Measurements from ENCODE around the gene HLA-DQB2.
"Not testable (repeated sequence)": the region's sequence is repeated elsewhere in the genome, so short reads cannot be mapped to it uniquely, and the experiment has no call there.

HLA-DQB2 gene

DNA sequence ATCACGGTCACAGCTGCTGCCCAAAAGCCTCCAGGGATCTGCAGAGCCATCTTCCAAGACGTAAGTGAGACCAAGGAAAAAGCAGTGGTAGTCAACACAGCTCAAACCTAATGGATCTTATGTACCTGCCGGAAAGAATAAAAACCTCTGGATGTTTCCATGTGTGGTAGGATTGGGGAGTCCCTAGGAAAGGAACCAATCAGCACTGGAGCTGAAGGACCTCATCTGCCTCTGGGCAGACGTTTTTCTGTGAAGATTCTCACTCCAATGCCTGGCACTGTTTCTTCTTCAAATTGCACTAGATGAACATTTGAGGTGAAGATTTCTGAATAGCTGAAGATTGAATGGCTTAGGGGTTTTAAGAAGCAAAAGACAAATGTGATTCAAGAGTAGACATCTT is at the start of gene HLA-DQB2:
TSS of gene HLA-DQB2 (minus strand) at position 112 of the 400 bp plus-strand sequence. CDS start at position 50, 62 bp downstream.
- FAIRE-seq (no peak), DNase-seq (ENCODE audit: low spot score) (no peak)

DNA sequence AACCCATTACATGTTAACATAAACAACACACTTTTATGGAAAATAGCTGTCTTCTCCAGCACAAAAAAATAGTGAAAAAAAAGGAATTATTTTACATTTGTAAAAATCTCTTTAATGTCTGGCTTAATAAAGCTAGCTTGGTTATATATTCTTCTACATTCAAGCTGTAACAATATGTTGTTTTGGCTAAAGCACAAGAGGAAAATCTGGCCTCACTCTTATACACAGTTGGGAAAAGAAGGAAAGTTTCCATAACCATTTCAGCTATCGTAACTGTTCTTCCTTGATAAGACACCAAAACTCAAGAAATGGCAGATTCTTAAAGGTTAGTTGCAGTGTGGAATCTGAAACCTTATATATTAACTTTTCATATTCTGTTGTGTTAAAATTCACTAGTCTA is 45.8 kb upstream of the HLA-DQB2 start:
- no peak for DNase-seq (ENCODE audit: low spot score)
- FAIRE-seq: no peak

DNA sequence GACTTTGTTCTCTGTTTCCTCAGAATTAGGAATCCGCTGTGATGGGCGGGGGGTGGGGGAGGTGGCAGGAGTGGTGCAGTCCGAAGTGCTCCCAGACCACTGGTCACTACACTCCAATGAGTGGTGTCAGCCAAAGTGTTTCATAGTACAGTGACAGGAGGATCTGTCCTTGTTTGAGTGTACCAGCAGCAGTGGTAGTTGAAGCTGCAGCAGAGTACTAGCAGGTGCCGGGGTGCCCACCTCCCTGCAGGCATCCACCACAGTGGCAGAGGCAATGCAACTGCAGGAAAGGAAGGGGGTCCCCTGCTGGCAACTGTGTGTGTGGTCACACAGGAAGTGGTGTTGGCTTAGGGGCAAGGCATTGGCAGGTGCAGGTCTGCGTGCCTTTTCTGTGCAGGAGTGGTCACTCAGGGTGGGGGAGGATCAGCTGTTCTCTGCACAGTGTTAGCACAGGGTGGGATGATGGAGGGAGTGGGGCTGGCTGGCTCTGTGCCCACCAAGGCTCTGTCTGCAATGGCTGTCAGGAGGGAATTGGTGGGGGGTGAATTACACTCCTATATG is 43.8 kb upstream of the HLA-DQB2 start:
- DNase-seq (ENCODE audit: low spot score) (no peak), FAIRE-seq (no peak)

DNA sequence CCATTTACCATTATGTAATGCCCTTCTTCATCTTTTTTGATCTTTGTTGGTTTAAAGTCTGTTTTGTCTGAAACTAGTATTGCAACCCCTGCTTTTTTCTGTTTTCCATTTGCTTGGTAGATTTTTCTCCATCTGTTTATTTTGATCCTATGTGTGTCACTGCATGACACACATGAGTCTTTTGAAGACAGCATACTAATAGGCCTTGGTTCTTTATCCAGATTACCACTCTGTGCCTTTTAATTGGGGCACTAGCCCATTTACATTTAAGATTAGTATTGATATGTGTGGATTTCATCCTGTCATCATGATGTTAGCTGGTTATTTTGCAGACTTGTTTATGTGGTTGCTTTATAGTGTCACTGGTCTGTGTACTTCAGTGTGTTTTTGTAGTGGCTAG is 42.1 kb upstream of the HLA-DQB2 start:
- FAIRE-seq; DNase-seq (ENCODE audit: low spot score): not testable (repeated sequence)

DNA sequence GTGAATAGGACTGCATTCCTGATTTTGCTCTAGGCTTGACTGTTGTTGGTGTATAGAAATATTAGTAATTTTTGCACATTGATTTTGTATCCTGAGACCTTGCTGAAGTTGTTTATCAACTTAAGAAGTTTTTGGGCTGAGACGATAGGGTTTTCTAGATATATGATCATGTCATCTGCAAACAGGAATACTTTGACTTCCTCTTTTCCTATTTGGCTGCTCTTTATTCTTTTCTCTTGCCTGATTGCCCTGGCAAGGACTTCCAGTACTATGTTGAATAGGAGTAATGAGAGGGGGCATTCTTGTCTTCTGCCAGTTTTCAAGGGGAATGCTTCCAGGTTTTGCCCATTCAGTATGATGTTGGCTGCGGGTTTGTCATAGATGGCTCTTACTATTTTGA is 40.1 kb upstream of the HLA-DQB2 start:
- DNase-seq (ENCODE audit: low spot score) (no peak), FAIRE-seq (no peak)

DNA sequence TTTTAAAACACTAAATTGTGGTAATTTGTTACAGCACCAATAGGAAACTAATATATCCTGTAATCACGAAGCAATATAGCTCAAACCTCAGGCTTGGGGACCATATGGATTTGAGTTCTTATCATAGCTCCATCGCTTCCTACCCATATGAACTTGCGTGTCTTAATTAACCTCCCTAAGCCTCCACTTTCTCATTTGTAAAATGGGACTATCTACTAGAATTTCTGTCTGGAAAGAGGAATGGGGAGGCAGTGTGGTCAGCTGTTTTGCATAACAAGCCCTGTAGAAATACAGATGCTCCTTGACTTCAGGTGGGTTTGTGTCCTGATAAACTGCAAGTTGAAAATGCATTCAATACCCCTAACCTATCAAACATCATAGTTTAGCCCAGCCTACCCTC is 36.4 kb upstream of the HLA-DQB2 start:
- FAIRE-seq (no peak), DNase-seq (ENCODE audit: low spot score) (no peak)

DNA sequence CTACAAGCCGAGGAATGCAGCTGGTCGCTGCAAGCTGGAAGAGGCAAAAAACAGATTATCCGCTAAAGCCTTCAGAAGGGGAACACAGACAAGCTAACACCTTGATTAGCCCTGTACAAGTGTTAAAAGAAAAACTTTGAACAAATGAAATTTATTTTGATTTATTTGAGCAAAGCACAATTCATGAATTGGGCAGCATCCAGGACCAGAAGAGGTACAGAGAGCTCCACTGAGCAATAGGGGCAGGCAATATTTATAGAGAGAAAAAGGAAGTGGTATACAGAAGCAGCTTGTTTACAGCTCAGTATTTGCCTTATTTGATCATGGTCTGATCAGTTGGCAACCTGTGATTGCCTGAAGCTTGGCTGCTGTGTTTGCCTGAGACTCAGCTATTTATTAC is 35.8 kb upstream of the HLA-DQB2 start:
- DNase-seq (ENCODE audit: low spot score): no peak
- FAIRE-seq: no peak

DNA sequence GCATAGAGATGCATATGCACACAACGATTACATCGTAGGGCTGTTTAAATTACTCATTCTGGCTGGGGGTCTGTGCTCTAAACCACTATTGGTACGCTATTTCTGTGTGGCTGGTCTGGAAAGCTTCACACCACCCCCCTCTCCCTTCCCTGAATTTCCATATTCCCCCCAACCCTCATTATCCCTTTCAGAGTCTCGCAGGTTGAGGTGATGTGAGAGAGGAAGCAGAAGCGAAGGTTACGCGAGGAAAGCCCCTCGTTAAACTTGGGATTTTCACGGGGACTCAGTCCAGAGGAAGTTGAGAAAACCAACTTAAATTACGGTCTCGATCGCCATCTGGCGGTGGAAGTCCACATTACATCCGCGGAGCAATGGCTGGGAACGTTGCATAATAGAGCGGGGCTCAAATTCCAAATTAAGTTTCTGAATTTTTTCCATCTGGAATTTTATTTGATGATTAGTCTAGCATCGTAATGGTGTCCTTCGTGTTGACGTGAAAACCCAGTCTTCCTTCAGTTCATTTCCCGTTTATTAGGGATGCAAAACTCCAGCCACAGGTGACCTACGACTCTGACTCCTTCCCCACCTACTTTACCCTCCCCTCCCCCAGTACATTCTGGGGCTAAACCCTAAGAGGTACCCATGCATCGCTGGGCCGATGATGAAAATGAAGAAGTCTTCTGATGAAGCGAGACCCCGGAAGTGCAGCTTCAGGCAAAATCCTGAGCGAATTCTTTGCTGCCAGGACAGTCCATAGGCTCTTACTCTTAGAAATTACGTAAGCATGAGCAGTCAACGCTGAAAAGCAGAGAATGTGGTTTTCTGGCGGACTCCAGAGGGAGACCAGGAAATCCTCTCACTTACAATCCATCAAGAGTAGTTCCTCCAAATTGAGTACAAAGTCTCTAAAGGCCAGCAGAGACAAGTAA is 33.8 kb upstream of the HLA-DQB2 start:
- peak; percentile 16 for DNase-seq (ENCODE audit: low spot score)
- FAIRE-seq: peak; percentile 44

DNA sequence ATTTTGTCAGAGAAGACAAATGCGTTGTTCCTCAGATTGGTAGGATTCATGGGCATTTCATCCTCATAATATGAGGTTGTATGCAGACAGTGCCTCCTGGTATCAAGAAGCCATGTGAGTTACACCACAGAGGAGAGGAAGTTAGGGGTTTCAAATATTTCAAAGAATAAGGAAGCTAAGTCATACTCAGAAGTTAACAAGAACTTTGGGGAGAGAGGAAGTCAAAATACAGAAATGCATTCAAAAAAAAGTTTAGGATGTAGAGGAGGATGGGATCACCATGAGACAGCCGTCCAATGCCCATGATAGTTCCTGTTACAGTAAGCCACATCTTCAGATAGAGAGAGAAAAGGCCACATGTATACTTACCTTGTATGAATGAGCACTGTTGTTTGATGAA is 31.2 kb upstream of the HLA-DQB2 start:
- FAIRE-seq: no peak
- DNase-seq (ENCODE audit: low spot score): no peak

DNA sequence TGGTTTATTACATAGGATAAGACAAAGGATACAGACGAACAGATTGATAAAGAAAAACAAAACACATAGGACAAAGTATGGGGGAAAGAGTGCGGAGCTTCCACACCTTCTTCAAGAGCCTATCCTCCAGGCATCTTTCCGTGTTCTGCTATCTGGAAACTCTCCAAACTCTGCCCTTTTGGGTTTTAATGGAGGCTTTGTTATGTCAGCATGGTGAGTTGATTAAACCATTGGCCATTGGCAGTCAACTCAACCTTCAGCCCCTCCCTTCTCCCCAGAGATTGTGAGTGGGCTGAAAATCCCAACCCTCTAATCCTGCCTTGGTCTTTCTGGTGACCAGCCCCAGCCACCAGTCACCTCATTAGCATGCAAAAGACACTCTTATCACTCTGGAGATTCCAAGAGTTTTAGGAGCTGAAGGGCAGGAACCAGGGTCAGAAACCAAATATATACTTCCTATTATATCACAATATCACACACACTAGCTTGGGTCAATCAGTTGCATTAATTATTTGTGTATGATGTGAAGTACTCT is 29.6 kb upstream of the HLA-DQB2 start:
- FAIRE-seq (no peak), DNase-seq (ENCODE audit: low spot score) (no peak)

DNA sequence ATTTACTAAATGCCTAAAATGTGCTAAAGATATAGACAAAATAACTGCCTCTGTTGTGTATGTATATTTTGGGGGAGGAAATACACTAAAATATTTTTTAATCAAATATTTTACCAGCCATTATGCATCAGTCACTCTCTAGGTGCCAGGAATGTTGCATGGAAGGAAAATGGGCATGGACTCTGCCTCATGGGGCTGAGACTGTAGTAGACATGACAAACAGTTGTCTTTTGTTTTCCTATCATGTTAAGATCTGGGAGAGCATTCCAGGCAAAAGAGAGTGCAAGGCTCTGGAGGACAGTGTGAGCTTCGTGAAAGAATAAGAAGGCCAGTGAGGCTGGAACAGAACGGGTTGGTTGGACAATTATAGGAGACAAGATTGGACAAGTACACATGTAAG is 27.0 kb upstream of the HLA-DQB2 start:
- FAIRE-seq (no peak), DNase-seq (ENCODE audit: low spot score) (no peak)

DNA sequence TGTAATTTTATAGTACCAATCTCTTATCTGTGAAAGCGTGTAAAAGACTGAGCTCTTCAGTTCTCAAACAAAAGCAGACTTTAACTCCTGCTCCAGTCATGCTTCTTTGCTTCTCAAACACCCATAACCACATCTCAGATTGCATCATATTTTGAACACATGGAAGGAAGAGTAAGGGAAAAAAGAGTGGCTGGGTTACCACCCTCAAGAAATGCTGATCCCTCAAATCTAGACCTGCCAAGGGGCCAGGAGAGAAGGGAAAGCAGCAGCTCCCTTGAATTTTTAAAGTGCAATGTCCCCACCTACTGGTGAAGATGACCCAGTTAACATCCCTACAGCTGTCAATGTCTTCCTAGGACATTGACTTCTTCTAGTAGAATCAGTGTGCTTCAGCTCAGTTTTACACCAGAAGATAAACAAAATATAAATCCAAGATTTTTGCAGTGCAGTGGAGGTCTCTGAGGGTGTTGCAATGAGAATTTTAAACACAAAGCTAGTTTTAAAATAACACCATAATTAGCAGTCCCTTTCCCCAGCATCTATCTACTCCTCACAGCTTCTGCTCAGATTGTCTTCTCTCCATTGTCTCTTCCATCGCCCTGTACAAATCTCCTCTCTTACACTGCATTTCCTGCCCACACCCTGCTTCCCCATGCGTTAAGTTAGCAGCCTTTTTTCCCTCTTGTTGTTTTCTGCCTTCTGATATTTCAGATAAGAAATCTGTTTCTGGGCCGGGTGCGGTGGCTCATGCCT is 22.6 kb upstream of the HLA-DQB2 start:
- FAIRE-seq (no peak), DNase-seq (ENCODE audit: low spot score) (peak; percentile 22)

DNA sequence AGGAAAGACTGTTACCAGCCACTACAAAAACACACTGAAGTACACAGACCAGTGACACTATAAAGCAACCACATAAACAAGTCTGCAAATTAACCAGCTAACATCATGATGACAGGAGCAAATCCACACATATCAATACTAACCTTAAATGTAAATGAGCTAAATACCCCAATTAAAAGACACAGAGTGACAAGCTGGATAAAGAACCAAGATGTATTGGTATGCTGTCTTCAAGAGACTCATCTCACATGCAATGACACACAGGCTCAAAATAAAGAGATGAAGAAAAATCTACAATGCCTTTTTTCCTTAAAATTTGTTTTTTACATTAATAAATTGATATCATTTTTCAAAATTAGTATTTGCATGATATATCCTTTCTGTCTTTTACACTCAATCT is 19.6 kb upstream of the HLA-DQB2 start:
- DNase-seq (ENCODE audit: low spot score); FAIRE-seq: not testable (repeated sequence)

DNA sequence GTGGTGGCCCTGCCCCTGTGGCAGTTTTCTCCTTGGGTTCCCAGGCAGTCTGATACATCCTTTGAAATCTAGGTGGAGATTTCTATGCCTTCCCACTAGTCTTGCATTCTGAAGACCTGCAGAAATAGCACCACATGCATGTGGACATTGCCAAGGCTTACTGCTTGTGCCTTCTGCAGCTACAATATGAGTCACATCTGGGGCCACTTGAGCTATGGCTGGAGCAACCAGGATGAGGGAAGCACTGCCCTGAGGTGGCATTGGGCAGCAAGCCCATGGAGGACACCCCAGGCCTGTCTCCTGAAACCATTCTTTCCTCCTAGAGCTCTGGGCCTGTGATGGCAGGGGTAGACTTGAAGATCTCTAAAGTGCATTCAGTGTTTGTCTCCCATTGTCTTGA is 15.7 kb upstream of the HLA-DQB2 start:
- FAIRE-seq (no peak), DNase-seq (ENCODE audit: low spot score) (no peak)

DNA sequence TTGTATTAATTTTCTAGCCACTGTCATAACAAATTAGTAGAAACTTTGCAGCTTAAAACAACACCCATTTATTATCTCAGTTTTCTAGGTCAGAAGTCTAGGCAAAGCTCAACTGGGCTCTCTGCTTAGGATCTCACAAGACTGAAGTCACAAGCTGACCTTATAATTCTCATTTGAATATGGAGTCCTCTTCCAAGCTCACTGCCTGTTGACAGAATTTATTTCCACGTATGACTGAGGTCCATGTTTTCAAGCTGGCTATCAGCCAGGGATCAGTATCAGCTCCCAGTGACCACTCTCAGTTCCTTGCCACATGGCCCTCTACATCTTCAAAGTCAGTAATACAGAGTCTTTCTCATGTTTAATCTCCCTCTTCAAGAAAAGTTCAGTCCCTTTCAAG is 11.7 kb upstream of the HLA-DQB2 start:
- DNase-seq (ENCODE audit: low spot score) (no peak), FAIRE-seq (no peak)

DNA sequence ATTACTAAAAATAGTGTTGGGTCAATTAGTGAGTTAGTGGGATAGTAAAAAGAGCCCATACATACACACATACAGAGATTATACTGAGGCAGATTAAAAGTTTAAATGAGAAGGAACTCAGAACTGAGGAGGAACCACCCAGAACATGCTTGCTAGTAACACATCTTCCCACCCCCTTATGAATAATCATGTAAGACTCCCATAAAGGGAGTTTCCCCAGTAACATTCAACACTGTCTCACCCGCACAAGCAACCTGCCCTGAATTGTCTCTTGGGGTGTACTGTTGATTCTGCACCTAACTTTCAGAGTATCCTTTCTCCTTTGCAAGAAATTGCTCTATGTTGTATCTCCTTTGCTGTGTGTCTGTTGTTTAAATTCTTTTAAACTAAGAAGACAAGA is 11.1 kb upstream of the HLA-DQB2 start:
- FAIRE-seq (no peak), DNase-seq (ENCODE audit: low spot score) (no peak)

DNA sequence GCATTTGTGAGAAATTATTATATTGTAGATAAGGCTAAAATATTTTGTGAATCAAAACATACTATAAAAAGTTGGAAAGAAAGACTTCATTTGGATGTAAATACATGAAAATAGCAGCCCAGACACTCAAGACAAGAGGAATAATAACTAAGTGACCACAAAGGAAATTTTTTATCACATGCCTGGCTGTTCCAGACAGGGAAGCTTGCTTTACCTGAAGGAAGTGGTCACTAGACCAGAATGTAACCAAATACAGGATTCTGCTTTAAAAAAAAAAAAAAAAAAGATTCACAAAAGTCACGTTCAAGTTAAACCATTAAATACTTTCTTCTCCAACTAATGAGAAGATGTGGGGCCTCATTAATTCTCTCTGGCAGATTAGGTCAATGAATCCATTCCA is 9.3 kb upstream of the HLA-DQB2 start:
- FAIRE-seq (no peak), DNase-seq (ENCODE audit: low spot score) (no peak)

DNA sequence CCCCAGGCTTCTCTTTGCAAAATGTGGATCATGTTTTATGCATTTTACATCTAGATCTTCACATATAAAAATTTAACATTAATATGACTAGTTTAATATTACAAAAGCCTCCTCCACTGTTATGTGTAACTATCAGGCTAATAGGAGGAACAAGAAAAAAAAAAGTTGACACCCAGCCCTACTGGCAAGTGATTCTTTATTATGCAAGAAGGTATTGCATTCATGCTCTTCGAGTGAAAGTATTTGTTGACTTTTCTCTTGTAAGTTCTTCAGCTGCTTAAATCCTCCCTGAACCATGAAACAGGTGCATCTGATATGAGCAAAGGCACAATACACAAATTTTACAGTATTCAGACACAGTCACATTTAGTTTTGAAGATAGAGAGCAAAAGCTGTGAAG is 716 bp upstream of the HLA-DQB2 start:
- FAIRE-seq (no peak), DNase-seq (ENCODE audit: low spot score) (no peak)

DNA sequence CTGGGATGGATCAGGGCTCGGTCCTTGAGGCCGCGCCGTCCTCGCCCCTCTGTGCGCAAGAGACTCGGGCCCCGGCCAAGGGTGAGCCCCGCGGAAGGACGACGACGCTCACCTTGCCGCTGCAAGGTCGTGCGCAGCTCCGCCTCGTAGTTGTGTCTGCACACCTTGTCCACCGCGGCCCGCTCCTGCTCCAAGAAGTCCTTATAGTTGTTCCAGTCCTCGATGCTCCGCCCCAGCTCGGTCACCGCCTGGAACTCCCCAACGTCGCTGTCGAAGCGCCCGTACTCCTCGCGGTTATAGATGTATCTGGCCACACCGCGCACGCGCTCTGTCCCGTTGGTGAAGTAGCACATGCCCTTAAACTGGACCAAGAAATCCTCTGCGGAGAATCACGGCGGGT is 1.8 kb downstream of the HLA-DQB2 start:
- no peak for DNase-seq (ENCODE audit: low spot score)
- FAIRE-seq: no peak

DNA sequence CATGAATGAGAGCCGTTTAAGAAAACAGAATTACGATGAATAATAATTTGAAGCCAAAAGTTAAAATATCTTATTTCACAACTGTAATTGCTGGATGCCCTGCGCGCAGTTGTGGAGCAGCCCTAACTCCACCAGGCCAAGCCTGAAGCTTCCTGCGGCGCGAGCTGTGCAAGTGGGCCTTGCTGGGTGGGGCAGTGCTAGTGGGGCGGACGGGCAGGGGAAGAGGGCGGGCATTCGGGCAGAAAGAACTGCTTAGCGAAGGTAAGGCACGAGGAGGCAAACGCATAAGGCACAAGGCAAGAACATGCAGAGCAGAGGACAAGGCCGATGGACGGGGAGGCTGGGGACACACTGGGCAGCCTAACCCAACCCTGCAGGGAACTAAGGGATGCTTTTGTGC is 2.3 kb downstream of the HLA-DQB2 start:
- FAIRE-seq (no peak), DNase-seq (ENCODE audit: low spot score) (no peak)

DNA sequence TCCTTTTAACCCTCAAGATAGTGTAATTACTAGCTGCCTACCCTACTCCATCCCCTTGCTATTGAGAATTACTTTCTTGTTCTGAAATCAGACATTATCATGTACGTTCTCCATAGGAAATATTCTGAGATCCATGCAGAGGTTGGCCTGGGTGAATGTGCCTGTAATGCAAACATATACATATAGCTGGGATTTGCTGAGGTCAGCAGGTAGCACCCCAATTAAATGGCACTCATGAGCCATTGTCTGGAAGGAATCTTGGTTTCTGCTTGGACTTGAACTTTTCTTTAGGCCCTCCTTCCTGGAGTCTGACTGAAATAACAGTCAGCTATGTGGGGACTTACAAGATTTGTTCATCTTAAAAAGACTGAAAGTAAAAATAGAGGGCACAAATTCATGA is 3.7 kb downstream of the HLA-DQB2 start:
- no peak for FAIRE-seq
- DNase-seq (ENCODE audit: low spot score): no peak

DNA sequence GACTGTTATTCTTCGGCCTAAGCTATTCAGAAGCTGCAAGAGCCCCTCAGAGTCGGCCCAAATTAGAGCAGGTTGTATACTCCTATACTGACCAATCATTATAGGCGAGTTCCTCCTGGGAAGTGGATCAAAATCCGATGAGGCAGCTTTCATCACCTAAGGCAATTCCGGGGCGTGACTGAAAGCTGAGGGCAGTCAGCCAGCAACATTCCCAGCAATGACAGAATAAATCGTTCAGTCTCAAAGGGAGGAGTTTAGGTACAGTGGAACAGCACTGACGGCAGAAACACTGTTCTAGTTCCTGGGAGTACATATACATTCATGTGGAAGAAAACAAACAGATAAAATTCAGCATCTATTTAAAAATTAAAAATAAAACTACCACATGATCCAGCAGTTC is 10.8 kb downstream of the HLA-DQB2 start:
- FAIRE-seq: no peak
- DNase-seq (ENCODE audit: low spot score): no peak

Data from RCC 7860 (cell line).